GF-D8 (cell line): ENCODE data around the gene HOATZ.

Experiments used
- DNase-seq: peaks from one replicate; lab custom pipeline; 2025; lab: John Stamatoyannopoulos, UW

HOATZ gene

DNA sequence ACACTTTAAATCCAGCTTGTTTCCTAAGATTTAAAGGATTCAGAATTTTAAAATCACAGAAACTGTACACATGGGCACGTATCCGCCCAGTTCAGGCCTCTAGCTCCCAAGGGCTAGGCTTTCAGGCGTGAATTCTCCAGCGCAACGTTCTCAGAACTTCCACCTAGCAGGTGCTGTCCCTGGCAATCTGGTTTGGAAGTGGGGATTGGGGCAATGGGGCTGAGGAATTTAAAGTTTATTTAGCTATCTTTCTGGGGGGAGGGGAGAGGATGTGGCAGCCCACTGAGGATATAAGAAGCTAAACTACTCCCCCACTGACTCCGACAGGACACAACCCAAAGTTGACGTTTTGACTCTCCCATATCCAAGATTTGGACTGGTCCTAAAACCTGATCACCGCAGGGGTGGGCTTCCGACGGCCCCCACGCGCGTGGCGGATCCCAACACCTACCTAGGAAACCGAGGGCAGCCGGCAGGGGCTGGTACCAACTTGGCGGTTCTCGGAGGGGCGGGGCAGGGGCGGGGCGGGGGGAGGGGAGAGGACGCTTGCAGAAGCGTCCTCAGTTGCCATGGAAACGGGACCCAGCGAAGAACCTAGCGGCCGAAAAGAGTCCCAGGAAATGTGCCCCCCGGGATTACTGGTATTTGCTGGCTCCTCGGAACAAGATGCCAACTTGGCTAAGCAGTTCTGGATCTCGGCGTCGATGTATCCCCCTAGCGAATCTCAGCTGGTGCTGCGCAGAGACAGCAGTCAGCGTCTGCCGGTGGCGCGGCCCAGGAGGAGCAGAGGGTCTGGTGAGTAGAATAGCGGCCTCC lies at the start of gene HOATZ:
Gene HOATZ, plus strand, starts transcription at position 563 of the 816 bp plus-strand sequence. Its CDS starts 7 bp downstream, at position 570.
- DNase-seq, result no peak

- DNase-seq, result no peak
Observed at GRCh38 chr11:111465400-111465799, 49.2 kb upstream of the HOATZ start.

DNA sequence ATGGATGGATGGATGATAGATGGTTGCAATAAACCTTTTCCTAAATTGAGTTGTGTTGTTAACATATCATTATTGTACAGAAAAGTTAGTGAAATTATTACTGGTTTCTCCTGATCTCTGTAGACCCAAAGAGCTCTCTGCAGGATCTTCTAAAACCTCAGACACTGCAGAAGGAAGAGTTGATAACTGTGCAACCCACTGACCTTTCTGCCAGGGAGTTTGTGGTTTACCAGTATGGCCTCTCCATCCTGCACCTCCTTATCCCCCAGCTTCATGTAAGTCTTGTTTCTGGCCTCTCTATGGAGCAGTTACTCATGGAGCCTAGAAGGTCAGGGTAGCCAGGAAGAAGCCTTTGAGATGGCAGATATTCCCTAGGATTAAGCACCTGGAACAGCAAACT lies 48.0 kb upstream of the HOATZ start:
- DNase-seq, result no peak

DNA sequence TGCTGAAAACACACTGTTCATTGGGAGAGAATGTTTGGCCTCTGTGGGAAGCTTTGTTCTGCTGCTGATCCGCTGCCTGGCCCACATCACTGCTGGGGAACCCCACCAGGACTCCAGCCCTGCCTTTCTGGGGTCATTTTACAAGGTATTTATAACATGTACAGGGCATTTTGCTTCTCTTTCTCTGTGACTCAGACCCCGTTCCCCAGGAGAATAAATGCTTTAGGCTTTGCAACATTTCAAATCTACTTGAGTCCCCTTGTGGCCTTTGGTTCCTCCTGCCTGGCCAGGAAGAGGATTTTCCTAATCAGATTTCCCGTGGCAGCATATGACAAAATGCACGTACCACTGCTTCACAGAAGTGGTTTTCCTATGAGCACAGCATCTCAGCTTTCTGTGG lies 45.4 kb upstream of the HOATZ start:
- no peak for DNase-seq

GRCh38 chr11:111472228-111472627 lies 42.4 kb upstream of the HOATZ start:
- DNase-seq, result no peak

DNA sequence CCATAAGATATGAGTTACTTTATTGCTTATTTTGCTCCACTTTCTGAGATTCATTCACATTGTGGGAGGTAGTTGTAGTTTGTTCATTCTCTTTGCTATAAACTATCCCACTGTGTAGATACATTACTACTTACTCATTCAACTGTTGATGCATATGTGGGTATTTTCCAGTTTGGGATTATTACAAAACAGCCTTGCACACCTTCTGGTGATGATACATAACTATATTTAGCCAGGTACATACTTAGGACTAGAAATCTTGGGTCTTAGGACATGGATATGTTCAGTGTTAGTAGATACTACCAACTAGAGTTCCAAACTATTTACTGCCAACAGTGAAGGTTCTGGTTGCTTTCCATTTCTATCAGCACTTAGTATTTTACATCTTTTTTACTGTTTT lies 40.1 kb upstream of the HOATZ start:
- DNase-seq, result no peak

GRCh38 chr11:111476366-111476765 lies 38.2 kb upstream of the HOATZ start:
- DNase-seq, result no peak

DNA sequence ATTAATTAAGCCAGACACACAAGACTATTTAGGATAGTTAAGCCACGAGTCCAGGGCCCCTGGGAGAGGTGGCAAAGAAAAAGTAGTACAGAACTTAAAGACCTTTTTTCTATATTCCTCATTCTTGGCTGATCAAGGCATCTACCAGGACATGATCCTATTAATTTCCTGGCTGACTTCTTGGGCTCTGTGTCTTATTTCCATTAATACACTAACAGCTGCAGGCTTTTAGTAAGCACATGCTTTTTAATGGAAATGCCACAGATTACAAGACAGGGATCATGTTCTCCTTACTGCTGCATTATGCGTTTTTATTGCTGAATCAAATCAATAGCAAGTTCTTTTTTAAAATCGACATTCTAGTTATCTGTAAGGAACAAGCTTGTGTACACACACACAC lies 37.6 kb upstream of the HOATZ start:
- DNase-seq, result no peak

DNA sequence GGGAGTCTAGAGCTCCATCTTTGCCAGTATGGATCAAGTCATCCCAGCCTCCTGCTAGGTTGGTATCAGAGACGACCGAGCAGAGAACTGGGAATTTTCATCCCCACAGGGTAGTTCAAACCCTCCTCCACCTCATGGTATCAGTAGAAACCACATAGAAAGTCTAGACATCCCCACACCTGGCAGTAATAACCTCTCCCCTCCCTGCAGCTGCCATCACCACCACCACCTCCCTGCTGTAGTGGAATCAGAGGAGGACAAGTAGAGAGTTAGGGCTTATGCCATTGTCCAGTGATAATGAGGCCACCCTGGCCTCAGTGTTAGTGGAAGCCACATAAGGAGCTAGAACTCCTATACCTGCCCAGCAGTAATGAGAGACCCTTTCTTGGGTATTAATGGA lies 36.7 kb upstream of the HOATZ start:
- DNase-seq, result no peak

DNA sequence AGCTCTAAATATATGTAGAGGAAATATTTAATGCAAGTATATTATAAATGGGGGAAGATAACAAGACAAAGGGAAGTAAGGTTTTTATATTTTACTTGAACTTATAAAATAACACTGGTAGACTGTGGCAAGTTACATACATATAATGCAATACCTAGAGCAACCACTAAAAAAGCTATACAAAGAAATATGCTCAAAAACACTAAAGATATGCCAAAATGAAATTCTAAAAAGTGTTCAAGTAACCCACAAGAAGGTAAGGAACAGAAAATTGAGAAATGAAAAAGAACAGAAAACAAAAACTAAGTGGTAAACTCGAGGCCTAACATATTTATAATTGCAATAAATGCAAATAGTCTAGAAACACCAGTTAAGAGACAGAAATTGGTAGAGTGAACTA lies 34.9 kb upstream of the HOATZ start:
- no peak for DNase-seq

GRCh38 chr11:111483431-111483830 lies 31.1 kb upstream of the HOATZ start:
- DNase-seq, result no peak

DNA sequence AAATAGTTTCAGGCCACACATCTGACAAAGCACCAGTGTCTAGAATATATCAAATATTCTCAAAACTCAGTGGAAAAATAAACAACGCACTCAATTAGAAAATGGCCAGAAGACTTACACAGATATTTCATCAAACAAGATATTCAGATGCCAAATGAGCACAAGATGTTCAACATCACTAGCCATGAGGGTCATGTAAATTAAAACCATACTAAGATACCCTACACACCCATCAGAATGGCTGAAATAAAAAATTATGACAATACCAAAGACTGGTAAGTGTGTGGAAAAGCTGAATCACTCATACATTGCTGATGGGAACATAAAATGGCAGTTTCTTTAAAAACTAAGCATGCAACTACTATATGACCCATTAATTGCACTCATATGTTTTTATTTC lies 24.1 kb upstream of the HOATZ start:
- no peak for DNase-seq

GRCh38 chr11:111494040-111494439 lies 20.5 kb upstream of the HOATZ start:
- no peak for DNase-seq

DNA sequence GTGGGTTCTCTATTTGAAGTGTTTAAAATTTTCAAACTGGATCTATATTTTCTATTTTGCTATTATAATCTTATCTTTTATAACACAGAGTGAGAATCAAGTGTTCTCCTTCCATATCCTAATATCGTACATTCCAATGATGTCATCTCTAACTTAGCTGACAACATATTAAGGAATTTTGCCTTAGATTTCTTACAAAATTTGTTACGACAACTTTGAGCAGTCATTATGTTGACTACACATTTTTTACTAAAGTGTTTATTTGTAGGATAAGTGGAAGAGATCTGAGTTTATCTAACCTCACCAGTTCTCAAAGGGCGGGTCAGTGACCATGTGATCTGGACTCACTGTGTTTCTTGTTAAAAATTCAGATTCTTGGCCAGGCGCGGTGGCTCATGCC lies 15.1 kb upstream of the HOATZ start:
- DNase-seq, result no peak

GRCh38 chr11:111500481-111500880 lies 14.1 kb upstream of the HOATZ start:
- DNase-seq, result no peak

DNA sequence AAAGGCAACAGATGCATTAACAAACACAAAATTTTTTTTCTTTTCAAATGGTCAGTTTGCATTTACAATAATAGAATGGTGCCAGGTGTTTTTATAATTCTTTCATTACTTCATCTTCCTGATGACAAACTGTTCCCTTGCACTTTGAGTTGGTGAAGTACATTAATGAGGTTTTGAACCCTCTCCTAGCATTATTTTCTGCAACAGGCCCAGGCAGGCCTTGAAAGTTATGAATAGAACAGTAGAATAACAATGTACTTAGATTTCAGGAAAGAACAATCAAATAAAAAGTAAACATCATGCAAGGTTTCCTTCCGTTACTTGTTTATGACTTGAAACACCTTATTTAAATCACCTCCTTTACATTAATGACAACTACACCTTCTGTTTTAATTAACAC lies 12.0 kb upstream of the HOATZ start:
- DNase-seq, result no peak

- DNase-seq, result no peak
Observed at GRCh38 chr11:111510311-111510710, 4.3 kb upstream of the HOATZ start.

DNA sequence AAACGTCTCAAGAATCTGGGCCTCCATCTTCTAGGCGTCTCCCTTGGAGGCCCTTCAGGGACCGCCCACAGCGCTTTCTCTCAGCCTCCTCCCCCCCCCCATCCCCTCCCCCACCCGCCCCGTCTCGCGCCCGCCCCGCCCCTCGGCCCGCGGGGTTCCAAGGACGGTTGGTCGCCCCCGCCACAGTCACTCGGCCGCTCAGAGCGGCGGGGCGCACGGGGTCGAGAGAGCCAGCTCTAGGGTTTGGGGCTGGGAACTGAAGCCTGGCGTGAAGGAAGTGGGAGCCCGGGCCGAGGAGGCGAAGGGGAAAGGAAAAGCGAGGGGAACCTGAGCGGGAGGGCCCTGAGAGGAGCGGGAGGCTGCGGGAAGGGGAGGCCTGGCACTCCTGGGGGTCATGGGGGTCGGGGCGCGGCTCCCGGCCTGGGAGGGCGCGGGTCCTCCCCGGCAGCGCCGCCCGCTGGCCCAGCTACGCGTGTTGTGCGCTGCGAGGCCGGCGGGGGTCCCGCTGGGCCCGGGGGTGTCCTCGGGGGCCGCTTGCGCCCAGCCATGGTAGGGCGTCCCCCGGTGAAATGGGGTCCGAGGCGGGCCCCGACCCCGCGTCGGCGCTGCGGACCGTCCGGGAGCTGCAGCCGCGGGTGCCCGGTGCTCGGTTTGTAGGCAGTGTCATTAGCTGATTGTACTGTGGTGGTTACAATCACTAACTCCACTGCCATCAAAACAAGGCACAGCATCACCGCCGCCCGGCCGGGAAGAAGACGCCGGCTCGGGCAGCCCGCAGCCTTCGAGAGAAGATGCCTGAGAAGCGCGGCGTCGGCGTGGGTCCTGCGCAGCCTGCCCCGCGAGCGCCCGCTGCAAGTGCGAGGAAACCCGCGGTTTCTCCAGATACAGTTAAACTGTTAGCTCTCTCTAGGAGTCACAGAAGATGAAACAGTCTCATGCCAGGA lies 2.0 kb upstream of the HOATZ start, which contains the start of gene BTG4:
Gene BTG4, minus strand, starts transcription at position 91 of the 944 bp plus-strand sequence. CDS start 13,610 bp downstream, outside the sequence.
- DNase-seq, result no peak

DNA sequence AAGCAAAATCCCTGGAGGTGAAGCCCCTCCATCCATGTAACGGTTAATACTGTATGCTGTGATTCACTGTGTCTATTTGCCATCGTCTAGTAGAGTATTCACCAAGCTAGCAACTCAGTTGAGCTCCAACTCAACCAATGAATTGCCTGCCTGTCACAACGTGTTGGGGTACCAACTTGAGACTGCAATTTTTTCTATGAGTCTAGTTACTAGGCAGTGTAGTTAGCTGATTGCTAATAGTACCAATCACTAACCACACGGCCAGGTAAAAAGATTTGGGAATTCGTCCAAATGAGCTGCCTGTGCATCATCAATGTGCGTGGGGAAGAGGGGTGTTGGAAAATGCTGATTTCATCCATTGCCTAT lies 1.4 kb upstream of the HOATZ start:
- DNase-seq, result no peak

- no peak for DNase-seq
Observed at GRCh38 chr11:111515591-111515990, 1.0 kb downstream of the HOATZ start.

- no peak for DNase-seq
Observed at GRCh38 chr11:111518668-111519067, 4.1 kb downstream of the HOATZ start.

DNA sequence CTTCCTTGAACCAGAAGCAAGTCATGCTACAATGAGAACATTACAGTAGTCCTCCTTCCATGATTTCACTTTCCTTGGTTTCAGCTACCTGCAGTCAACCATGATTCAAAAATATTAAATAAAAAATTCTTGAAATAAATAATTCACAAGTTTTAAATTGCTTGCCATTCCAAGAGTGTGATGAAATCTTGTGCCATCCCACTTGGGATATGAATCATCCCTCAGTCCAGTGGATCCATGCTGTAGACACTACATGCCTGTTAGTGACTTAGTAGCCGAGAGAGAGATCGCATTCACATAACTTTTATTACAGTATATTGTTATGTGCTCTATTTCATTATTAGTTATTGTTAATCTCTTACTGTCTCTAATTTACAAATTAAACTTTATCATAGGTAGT lies 6.0 kb downstream of the HOATZ start:
- no peak for DNase-seq

GRCh38 chr11:111521135-111521534 lies 6.6 kb downstream of the HOATZ start:
- no peak for DNase-seq
